Measurements from ENCODE around the gene C1QBP.
"Not testable (repeated sequence)": the region's sequence is repeated elsewhere in the genome, so short reads cannot be mapped to it uniquely, and the experiment has no call there.

The C1QBP gene

DNA sequence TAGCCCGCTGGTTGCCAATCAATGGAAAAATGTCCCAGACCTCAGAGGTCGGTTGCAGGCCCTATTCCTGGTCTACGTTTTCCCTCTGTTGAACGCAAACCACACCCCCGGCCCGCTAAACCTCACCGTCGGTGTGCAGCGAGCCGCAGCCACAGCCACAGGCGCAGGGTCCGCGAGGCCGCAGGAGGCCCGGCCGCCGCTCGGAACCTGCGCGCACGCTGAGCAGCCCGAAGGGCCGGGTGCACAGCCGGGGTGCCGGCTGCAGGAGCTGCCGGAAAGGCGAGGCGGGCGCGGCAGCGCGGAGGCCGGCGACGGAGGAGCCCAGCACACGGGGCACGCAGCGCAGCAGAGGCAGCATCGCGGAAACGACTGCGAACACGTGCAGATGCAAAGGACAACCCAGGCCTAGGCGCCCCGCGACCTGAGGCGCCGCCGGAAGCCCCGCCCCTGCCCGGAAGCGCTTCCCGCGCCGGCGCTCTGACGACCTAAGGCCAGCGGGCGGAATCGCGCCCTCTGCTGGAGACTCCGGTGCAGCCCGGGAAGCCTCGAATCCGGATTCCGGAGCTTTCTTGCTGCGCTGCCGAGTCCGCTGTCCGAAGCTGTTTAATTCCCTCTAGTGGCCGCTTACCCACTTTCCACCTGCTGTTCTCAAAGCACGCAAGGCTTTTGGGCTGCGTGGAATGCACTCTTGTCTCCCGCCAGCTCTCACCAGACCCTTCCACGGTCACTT lies at the start of gene C1QBP:
Gene C1QBP (minus strand): TSS at position 440 of the 730 bp plus-strand sequence. CDS start 82 bp downstream, at position 358.
- peak; percentile 67 for DNase-seq

DNA sequence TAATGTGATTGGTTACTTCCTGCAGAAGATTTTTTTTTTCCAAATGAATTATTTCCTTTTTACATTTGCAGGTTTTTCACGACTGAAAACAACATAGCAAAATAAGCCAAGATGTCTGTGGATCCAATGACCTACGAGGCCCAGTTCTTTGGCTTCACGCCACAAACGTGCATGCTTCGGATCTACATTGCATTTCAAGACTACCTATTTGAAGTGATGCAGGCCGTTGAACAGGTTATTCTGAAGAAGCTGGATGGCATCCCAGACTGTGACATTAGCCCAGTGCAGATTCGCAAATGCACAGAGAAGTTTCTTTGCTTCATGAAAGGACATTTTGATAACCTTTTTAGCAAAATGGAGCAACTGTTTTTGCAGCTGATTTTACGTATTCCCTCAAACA lies 49.8 kb upstream of the C1QBP start:
- no peak for DNase-seq

- peak; percentile 99 for DNase-seq
Measured at GRCh38 chr17:5486206-5487124, 47.5 kb upstream of the C1QBP start, which contains the start of gene MIS12. Gene MIS12 (plus strand): TSS chr17:5486566. CDS start chr17:5488863, 2,297 bp downstream.

GRCh38 chr17:5485270-5486205 lies 46.6 kb upstream of the C1QBP start, which contains the start of gene DERL2:
Gene DERL2 (minus strand): TSS chr17:5486178. CDS start chr17:5486161, 17 bp downstream.
- DNase-seq, result no peak

- DNase-seq, result no peak
Measured at GRCh38 chr17:5481451-5481850, 42.5 kb upstream of the C1QBP start.

- DNase-seq, result no peak
Measured at GRCh38 chr17:5480962-5481361, 42.0 kb upstream of the C1QBP start.

DNA sequence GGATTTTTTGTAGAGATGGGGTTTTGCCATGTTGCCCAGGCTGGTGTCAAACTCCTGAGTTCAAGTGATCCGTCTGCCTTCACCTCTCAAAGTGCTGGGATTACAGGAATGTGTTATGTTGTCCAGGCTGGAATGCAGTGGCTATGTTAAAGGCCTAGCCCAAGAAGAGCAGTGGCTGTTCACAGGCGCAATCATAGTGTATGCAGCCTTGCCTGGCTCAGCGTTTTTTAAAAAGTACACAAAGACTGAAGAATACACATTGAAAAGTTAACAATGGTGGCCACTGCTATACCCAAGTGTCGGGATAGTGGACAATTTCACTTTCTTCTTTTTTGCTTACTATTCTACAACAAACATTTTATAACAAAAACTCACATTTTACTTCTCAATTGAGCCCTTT lies 40.0 kb upstream of the C1QBP start:
- no peak for DNase-seq

GRCh38 chr17:5473906-5474305 lies 35.0 kb upstream of the C1QBP start:
- no peak for DNase-seq

DNA sequence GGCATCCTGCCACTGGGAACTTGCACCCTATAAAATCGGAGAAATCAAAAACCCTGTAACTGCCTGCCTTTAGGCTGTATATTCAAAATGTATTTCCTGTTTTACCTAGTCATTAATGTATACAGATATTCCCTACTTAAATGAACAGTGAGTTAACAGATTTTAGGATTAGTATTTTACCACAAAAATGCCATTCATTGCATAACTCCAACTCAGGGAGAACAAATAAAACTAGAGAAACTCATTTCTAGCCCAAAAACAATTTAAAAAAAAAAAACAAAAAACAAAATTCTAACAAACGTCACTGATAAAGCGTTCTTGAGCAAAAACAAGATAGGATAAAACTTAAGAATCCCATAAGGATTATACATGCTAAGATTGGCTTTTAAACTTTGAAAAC lies 33.6 kb upstream of the C1QBP start:
- DNase-seq, result no peak

DNA sequence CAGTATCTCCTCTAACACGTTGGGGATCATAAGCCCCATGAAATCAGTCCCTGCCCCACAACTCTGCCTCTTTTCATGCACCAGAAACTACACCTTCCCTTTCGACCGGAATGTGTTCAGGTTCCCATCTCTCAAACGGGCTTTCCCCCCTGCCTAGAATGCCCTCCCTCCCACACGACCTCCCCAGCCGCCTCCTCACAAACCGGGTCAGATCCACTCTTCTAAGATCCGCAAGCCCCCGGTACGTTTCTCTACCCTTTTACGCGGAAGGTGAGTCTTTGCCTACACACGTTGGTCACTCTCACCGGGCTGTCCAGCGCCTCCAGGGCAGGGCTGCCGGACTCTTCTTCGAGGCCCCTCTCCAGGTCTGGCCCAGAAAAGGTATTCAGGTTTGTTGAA lies 29.1 kb upstream of the C1QBP start:
- no peak for DNase-seq

- no peak for DNase-seq
Measured at GRCh38 chr17:5467416-5467815, 28.5 kb upstream of the C1QBP start.

- DNase-seq, result no peak
Measured at GRCh38 chr17:5466295-5466694, 27.3 kb upstream of the C1QBP start.

DNA sequence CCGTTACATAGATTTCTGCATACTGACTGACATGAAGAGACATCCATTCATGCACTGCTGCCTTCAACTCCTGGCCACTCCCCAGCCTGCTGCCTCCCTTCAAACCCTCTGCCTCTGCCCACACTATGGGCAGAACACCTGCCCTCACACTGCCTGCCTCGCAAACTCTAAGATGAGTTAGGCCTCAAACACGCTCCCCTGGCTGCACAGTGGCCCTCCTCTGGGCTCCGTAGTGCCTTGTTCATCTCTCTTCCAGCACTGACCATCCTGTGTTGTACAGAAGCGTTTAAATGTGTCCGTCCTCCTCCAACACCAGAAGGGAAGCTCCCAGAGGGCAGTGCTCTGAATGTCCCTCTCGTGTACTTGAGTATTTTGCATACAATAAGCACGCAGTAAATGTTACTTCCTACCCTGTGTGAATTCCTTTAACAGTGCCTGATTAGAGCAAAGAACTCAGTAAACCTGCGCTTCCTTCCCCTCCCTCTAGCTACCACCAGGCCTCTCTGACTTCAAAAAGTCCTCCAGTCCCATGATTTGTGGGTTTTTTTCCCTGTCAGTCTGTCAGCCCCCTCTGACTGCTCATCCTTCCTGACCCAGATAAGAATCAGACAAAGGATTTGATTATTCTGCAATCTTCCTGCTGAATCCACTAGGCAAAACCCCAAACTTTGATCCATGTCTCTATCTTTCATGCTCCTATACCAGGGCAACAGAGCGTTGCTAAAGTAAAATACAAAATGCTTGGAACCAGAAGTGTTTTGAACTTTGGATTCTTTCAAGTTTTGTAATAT lies 26.0 kb upstream of the C1QBP start:
- no peak for DNase-seq

- no peak for DNase-seq
Measured at GRCh38 chr17:5446786-5447185, 7.8 kb upstream of the C1QBP start.

DNA sequence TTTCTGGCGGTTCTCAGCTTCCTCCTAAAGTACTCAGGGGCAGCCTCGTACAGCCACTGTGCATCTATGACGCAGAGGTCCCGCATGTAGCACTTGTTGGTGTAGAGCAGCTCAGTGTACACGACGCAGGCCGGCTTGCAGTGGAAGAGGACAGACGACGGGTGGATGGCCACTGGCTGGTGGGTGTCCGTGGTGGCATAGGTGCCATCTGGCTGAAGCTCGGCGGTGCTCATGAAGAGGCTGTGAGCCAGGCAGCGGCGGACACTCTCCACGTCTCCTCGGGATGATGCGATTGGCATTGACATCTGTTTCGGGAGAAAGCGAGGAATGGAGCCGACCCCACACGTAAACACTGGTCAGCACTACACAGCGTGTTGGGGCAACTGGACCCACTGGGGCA lies 5.3 kb upstream of the C1QBP start:
- no peak for DNase-seq

DNA sequence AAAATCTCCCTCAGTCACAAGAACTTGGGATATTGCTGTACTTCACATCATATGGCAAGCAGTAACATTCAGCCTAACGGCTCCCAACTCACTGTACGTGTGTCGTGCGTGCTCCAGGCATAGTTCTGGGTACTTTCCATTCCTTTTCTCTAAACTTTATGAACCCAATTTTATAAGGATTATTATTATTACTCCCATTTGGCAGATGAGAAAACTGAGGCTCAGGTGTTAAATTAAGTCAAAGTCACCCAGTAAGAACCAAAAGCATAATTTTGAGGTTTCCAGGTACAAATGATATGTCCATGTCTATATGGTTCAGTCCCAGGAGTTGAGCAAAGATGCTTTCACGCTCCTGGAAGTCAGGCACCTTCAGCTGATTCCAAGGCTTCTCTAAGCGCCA lies 4.8 kb upstream of the C1QBP start:
- no peak for DNase-seq

- no peak for DNase-seq
Measured at GRCh38 chr17:5439446-5439764, 450 bp upstream of the C1QBP start.

DNA sequence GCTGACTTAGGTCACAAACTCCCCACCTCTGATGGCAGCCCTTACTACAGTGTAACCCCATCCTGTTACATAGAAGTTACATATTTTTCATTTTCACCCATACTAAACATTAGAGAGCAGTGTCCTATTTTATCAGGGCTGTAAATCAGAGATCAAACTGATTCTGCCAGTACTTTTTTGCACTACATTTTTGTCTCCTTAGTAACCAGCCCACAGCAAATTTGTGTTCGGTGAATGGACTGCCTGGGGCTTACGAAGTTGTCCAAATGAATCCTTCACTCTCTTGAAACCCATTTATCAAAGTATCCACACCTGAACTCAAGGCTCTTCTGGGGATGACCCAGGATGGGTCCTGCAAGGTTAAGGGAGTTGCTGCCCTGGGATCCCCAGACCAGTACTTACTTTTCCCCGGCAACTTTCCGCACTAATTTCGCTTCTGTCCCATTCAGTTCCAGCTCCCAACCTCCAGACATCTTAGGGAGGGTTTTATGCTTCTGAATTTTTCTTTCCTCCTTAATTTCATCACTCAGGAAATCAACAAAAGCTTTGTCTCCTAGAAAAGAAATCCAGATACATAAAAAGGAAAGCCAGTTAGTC lies 1.1 kb downstream of the C1QBP start:
- DNase-seq, result no peak

DNA sequence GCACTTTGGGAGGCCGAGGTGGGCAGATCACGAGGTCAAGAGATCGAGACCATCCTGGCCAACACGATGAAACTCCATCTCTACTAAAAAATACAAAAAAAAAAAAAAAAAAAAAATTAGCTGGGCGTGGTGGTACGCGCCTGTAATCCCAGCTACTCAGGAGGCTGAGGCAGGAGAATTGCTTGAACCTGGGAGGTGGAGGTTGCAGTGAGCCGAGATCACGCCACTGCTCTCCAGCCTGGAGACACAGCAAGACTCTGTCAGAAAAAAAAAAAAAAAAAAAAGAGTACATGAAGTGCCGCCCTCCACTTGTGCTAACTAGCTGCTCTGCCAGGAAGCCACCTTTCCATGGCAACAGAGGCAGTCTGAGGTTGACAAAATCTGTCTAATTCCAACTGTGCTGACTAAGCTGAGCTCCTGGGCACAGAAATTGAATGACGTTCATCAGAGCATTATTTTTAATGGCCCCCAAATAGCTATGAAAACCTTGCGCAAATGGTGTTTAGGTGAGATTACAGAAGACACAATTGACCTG lies 3.1 kb downstream of the C1QBP start:
- not testable (repeated sequence) for DNase-seq

DNA sequence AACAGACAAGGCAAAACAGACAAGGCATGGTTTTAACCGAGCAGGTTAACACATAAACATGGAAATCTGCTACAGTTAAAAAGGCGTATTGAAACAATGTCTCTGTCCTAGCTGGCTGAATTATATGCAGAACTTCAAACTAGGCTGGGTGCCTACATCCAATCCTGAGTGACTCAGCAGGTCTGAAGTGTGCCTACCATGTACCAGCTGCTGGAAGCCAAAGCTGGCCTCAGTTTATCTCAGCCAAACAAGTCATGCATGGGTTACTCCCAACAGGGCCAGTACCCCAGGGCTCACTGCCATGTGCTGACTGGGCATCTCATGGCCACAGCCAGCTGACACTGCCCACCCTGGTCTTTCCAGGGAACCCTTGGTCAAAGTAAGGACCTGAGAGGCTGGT lies 4.0 kb downstream of the C1QBP start:
- DNase-seq, result no peak

GRCh38 chr17:5431949-5432556 lies 6.9 kb downstream of the C1QBP start:
- no peak for DNase-seq
